Posterior vena cava (tissue), 2 donors: ENCODE measurements around the gene CD93. TPM values are rescaled to one million over a fixed set of nuclear protein-coding genes. Genes with fewer than 3 reads are reported as not detected.

Experiments
- DNase-seq: peaks from one replicate; pipeline ENCODE4 v3.0.0-alpha.2; 2020; ENCODE audit warnings: low spot score
- intact Hi-C, 2 donors: fragments of 100-400 bp; cut with DNase I; formaldehyde crosslinking; loops; one replicate each; pipeline versions ENCODE4 v1.14.1 to v1.14.2; 2022 to 2023
- total RNA-seq, 2 donors: library from RNA; stranded (reverse); fragmentation: NEBNext Ultra II Directional; extraction: Animal tissue kit (Norgen Biotek cat#: 25700); gene quantifications; one replicate each; pipeline ENCODE4 v1.2.1, GENCODE V29; 2021
- donor health status: DM: yes; HTN: yes; CAD: no.
- donor health status: DM: yes; HTN: yes; CAD: no.

CD93 gene
- total RNA-seq, 2 donors from 2014 or later, result 79.4 to 88.2 TPM

DNA sequence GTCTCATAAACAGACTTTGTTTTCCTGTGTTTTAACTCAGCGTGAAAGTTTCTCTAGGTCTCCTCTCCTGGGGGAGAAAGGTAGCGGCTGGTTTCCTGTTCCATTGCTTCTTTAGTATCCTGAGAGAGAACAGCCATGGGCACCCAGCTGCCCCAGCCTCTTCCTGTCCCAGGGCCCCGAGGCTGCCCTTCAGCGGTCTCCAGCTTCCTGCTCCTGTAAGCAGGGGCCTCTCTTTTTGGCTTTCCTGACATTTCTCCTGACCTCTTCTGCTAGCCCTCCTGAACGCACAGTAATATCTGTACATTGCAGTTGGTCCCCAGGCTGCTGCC is 53.4 kb downstream of the CD93 start:
- DNase-seq, result no peak
- intact Hi-C loops, result no loop called here

DNA sequence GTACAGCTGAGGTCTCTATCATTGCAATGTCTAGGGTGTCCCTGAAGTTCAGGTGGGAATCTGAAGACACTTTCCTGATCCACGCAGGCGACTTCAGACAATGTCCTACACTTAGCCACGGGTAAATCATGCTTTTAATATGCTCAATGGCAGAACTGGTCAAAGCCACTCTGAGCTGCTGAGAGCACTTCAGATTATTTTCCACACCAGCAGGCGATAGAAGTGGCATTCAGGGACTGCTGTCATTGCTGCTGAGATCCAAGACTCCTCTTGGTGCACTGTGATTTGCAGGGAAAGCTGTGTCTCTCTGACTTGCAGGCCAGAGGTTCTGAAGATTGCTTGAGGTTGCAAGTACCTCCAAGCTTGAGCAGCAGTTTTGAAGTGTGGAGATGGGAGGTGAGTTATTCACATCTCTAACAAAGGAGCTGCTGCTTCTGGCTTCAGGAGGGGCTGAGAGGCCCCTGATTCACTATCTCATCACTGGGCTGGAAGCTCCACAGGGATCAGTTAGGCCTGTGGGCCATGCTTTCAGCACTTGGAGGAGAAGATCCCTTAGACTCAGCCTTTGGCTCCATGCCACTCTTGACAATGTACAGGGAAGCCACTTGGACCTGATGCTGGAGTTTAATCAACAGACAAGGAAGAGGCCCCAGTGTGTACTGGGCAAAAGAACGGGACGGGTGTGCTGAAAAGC is 53.9 kb downstream of the CD93 start:
- intact Hi-C loops, result no loop called here
- no peak for DNase-seq

DNA sequence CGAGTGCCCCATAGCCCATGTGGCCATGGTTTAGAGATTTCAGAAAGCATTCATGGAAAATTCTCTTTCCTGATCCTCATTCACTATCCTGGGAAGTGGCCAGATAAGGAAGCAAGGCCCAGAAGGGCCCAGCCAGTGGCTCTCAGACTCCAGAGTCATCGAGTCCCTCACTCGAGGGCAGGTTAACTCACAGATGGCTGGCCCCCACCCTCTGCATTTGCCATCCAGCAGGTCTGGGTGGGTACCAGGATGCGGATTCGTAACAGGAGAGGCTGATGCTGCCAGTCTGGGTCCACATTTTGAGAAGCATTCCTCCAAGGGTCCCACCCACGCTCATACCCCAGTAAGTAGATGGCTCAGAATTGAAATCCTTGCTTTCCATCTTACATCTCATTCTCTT is 54.8 kb downstream of the CD93 start:
- DNase-seq, result no peak
- intact Hi-C loops, result no loop called here

Other genes with a start within 250 kb of the CD93 start
- gene SSTR4, start 51.0 kb downstream of the CD93 start, total RNA-seq, result not detected
- 10 to 100 TPM; 46.9 to 53.6 TPM for gene THBD, start 36.7 kb downstream of the CD93 start, total RNA-seq